ENCODE data around the gene CORO2B. TPM values are rescaled to one million over a fixed set of nuclear protein-coding genes. Genes with fewer than 3 reads are reported as not detected.
A peak's percentile ranks its signal among the peaks of the same experiment; 100 is the strongest.

Gene CORO2B
- total RNA-seq, 4 donors from 2014 or later: 3.1 to 9.6 (median 8.6) TPM

- TF ChIP-seq CTCF (IDR thresholded peaks at IDR 0.05): no peak
- no peak for TF ChIP-seq POLR2A (IDR thresholded peaks at IDR 0.05)
- H3K9me3 ChIP-seq: no peaks in the 10 kb centered on the region
- H3K27ac ChIP-seq: no peak overlapping the region
- H3K36me3 ChIP-seq: no peaks in the 10 kb centered on the region
- WGBS, 2 donors: 84 to 85% methylated on average over 4 of the region's 4 CpGs
- H3K4me3 ChIP-seq (replicated peaks in 1 of 3): no peak overlapping the region
- no peak for DNase-seq
- peaks cover 8 to 13% of the 10 kb centered on the region in 2 donors for H3K4me1 ChIP-seq
- no peaks in the 10 kb centered on the region for H3K27me3 ChIP-seq
- intact Hi-C loops (cut with DNase I): no loop called here
These were observed 4.7 kb upstream of the CORO2B start for GRCh38 chr15:68574046-68574445.

GRCh38 chr15:68574629-68575028 lies 4.2 kb upstream of the CORO2B start:
- WGBS, 2 donors: 91 to 92% methylated on average over 6 of the region's 6 CpGs
- Histone ChIP-seq H3K4me3 (replicated peaks in 1 of 3) (no peak overlapping the region), H3K27me3 (no peaks in the 10 kb centered on the region), H3K4me1 (peaks cover 11 to 17% of the 10 kb centered on the region in 2 donors), H3K9me3 (no peaks in the 10 kb centered on the region), H3K36me3 (no peaks in the 10 kb centered on the region), H3K27ac (no peak overlapping the region)
- no peak for TF ChIP-seq CTCF (IDR thresholded peaks at IDR 0.05)
- TF ChIP-seq POLR2A (IDR thresholded peaks at IDR 0.05): no peak
- intact Hi-C loops (cut with DNase I): loop anchor here (5.0 kb wide), 1 partner anchor 98 kb away; no protein-coding TSS in a partner anchor
- no peak for DNase-seq

- Histone ChIP-seq H3K36me3 (no peaks in the 10 kb centered on the region), H3K9me3 (no peaks in the 10 kb centered on the region), H3K27me3 (no peaks in the 10 kb centered on the region), H3K4me3 (replicated peaks in 1 of 3) (no peak overlapping the region), H3K4me1 (peaks cover 12 to 21% of the 10 kb centered on the region in 2 donors), H3K27ac (no peak overlapping the region)
- intact Hi-C loops (cut with DNase I): loop anchor here (5.0 kb wide), 1 partner anchor 96 kb away; no protein-coding TSS in a partner anchor
- no peak for TF ChIP-seq POLR2A (IDR thresholded peaks at IDR 0.05)
- no peak for TF ChIP-seq CTCF (IDR thresholded peaks at IDR 0.05)
- DNase-seq: no peak
- 81 to 86% methylated on average over 5 of the region's 5 CpGs for WGBS, 2 donors
These were observed 2.4 kb upstream of the CORO2B start for GRCh38 chr15:68576235-68576892.

GRCh38 chr15:68578175-68578979 lies 416 bp upstream of the CORO2B start:
- peak in 4 of 6 experiments; percentile 15 to 58 (median 41) for TF ChIP-seq CTCF (IDR thresholded peaks at IDR 0.05)
- TF ChIP-seq POLR2A (IDR thresholded peaks at IDR 0.05): peak in 1 of 2 donors; percentile 14
- intact Hi-C loops (cut with DNase I): loop anchor here (5.0 kb wide), 1 partner anchor 94 kb away; no protein-coding TSS in a partner anchor
- H3K9me3 ChIP-seq: no peaks in the 10 kb centered on the region
- WGBS, 2 donors: 0 to 1% methylated on average over 26 to 36 of the region's 79 CpGs
- H3K27ac ChIP-seq: peak overlapping the region; percentile 58 to 83 (median 61)
- DNase-seq: peak; percentile 79 to 84
- peaks cover 12 to 21% of the 10 kb centered on the region in 2 donors for H3K4me1 ChIP-seq
- H3K4me3 ChIP-seq (replicated peaks in 1 of 3): peak overlapping the region; percentile 4 to 58 (median 27)
- H3K36me3 ChIP-seq: no peaks in the 10 kb centered on the region
- no peaks in the 10 kb centered on the region for H3K27me3 ChIP-seq

Measured in thyroid gland (tissue), 4 donors.